BJ (cell line): ENCODE measurements around the gene LRP2. TPM values are rescaled to one million over a fixed set of nuclear protein-coding genes. Genes with fewer than 3 reads are reported as not detected.

Experiments
- CTCF ChIA-PET: fragments of 350-600 bp; formaldehyde crosslinking; extraction: SDS; loops from one replicate; lab custom pipeline; 2021; ENCODE audit warnings: antibody characterized with exemption, inconsistent platforms; lab: Yijun Ruan, JAX
- POLR2A ChIA-PET: fragments of 300-600 bp; sonication (Branson Sonifier 250); formaldehyde crosslinking; extraction: SDS; loops from one replicate; lab custom pipeline; 2021; ENCODE audit warnings: antibody characterized with exemption; lab: Charles Lee
- DNase-seq: peaks from one replicate; pipeline ENCODE4 v3.0.0-alpha.2; 2011; ENCODE audit warnings: low read depth
- H3K27me3 ChIP-seq: 2 replicates; pipeline ENCODE4 v1.6.0; 2011; ENCODE audit warnings: low read length; ENCODE audit not compliant: control insufficient read depth, insufficient read depth
- H3K36me3 ChIP-seq: 2 replicates; pipeline ENCODE4 v1.5.1; 2011; ENCODE audit warnings: low read length; ENCODE audit not compliant: control insufficient read depth, insufficient read depth
- H3K4me3 ChIP-seq: 2 replicates; pipeline ENCODE4 v1.5.1; 2011; ENCODE audit warnings: low read depth, mild to moderate bottlenecking, control low read depth, low read length
- CTCF ChIP-seq: IDR thresholded peaks from 2 replicates; pipeline ENCODE4 v1.5.1; 2011; ENCODE audit warnings: low read depth, mild to moderate bottlenecking, control low read depth, inconsistent platforms, low read length, moderate library complexity; ENCODE audit not compliant: insufficient read depth
- polyA plus RNA-seq: library from polyadenylated mRNA; depleted of rRNA; stranded (reverse); fragments of >200 nt; gene quantifications from 2 replicates; pipeline ENCODE4 v1.2.3, GENCODE V29; 2011

LRP2 gene
- polyA plus RNA-seq, 1 experiment: not detected

- Histone ChIP-seq H3K27me3 (0 out of 2 replicates have a peak, but pooled peaks cover 3% of the 10 kb centered on the region), H3K36me3 (no peaks in the 10 kb centered on the region), H3K4me3 (no peak overlapping the region)
- POLR2A ChIA-PET: no interaction called here
- CTCF ChIA-PET: interaction anchor here (1.0 kb wide), 1 partner anchor 219 kb away, joined by 3 read pairs; no protein-coding TSS in a partner anchor
- no peak for TF ChIP-seq CTCF
- DNase-seq: no peak
Measured at GRCh38 chr2:169393068-169393590, 30.8 kb upstream of the LRP2 start.

- H3K27me3 ChIP-seq: 0 out of 2 replicates have a peak, but pooled peaks cover 3% of the 10 kb centered on the region
- H3K4me3 ChIP-seq: no peak overlapping the region
- no peak for DNase-seq
- CTCF ChIA-PET: no interaction called here
- no peaks in the 10 kb centered on the region for H3K36me3 ChIP-seq
- POLR2A ChIA-PET: no interaction called here
- no peak for TF ChIP-seq CTCF
Measured at GRCh38 chr2:169391236-169391635, 28.9 kb upstream of the LRP2 start.

GRCh38 chr2:169388161-169388560, 25.8 kb upstream of the LRP2 start:
- no peak for DNase-seq
- ChIA-PET POLR2A (no interaction called here), CTCF (no interaction called here)
- Histone ChIP-seq H3K27me3 (no peaks in the 10 kb centered on the region), H3K36me3 (no peaks in the 10 kb centered on the region), H3K4me3 (no peak overlapping the region)
- TF ChIP-seq CTCF: no peak

GRCh38 chr2:169386722-169387121, 24.4 kb upstream of the LRP2 start:
- DNase-seq: no peak
- no peak for TF ChIP-seq CTCF
- POLR2A ChIA-PET: no interaction called here
- Histone ChIP-seq H3K36me3 (no peaks in the 10 kb centered on the region), H3K4me3 (no peak overlapping the region), H3K27me3 (no peaks in the 10 kb centered on the region)
- CTCF ChIA-PET: no interaction called here

GRCh38 chr2:169384816-169385215, 22.5 kb upstream of the LRP2 start:
- POLR2A ChIA-PET: no interaction called here
- H3K4me3 ChIP-seq: no peak overlapping the region
- TF ChIP-seq CTCF: no peak
- CTCF ChIA-PET: interaction anchor here (0.8 kb wide), 1 partner anchor 11 kb away, joined by 5 read pairs; no protein-coding TSS in a partner anchor
- H3K36me3 ChIP-seq: no peaks in the 10 kb centered on the region
- no peak for DNase-seq
- no peaks in the 10 kb centered on the region for H3K27me3 ChIP-seq
